Neural cell (in vitro differentiated cells): ENCODE results near the gene PLBD1.

Source experiments
- CTCF ChIP-seq: fragments of 450-650 bp; IDR thresholded peaks from 2 replicates; pipeline ENCODE4 v1.5.1; 2014; ENCODE audit warnings: antibody characterized with exemption, mild to moderate bottlenecking, moderate library complexity; ENCODE audit not compliant: poor library complexity, severe bottlenecking
- EZH2 ChIP-seq: fragments of 200-600, 300-800 bp; shearing (Covaris generic), sonication (generic); IDR thresholded peaks from 2 replicates; pipeline ENCODE4 v1.6.1; 2014; ENCODE audit warnings: antibody characterized with exemption, low read length, borderline replicate concordance, mild to moderate bottlenecking; ENCODE audit not compliant: insufficient read depth, poor library complexity, severe bottlenecking
- POLR2AphosphoS5 ChIP-seq: IDR thresholded peaks from 2 replicates; pipeline ENCODE4 v1.6.1; 2012
- RAD21 ChIP-seq: fragments of 450-650 bp; conservative IDR thresholded peaks from 2 replicates; pipeline ENCODE4 v1.6.1; 2014; ENCODE audit warnings: antibody characterized with exemption, mild to moderate bottlenecking, moderate library complexity
- SMC3 ChIP-seq: fragments of 450-650 bp; conservative IDR thresholded peaks from 2 replicates; pipeline ENCODE4 v1.6.1; 2014; ENCODE audit warnings: antibody characterized with exemption, mild to moderate bottlenecking, moderate library complexity; ENCODE audit not compliant: poor library complexity
- TAF1 ChIP-seq: IDR thresholded peaks from 2 replicates; pipeline ENCODE4 v1.6.1; 2012; ENCODE audit warnings: low read depth

GRCh38 chr12:14601692-14602478 lies 34.2 kb upstream of the PLBD1 start:
- TF ChIP-seq EZH2 (no peak), TAF1 (no peak), CTCF (no peak), RAD21 (no peak), POLR2AphosphoS5 (no peak), SMC3 (no peak)
